Breast epithelium (tissue), 3 donors: ENCODE results near the gene BEST2.

Experiments used
- CTCF ChIP-seq, 3 donors: fragments of 450-650 bp; IDR thresholded peaks; one replicate each; pipeline ENCODE4 v1.5.1; 2016 to 2017; ENCODE audit warnings: antibody characterized with exemption in 3 of 3, mild to moderate bottlenecking in 3 of 3, moderate library complexity in 3 of 3
- POLR2A ChIP-seq: fragments of 450-650 bp; IDR thresholded peaks from one replicate; pipeline ENCODE4 v1.6.1; 2016; ENCODE audit warnings: antibody characterized with exemption, mild to moderate bottlenecking, moderate library complexity
- POLR2AphosphoS5 ChIP-seq, 3 donors: sonication (generic); formaldehyde crosslinking; IDR thresholded peaks; one replicate each; pipeline ENCODE4 v1.6.1; 2017; ENCODE audit warnings: antibody characterized with exemption in 3 of 3

- TF ChIP-seq POLR2AphosphoS5 (IDR thresholded peaks at IDR 0.05) (peak; percentile 70 to 83 (median 83)), CTCF (IDR thresholded peaks at IDR 0.05) (peak in 1 of 3 donors; percentile 13), POLR2A (peak; percentile 51)
These were observed 50.1 kb downstream of the BEST2 start, which contains the start of the genes PRDX2 and THSD8 for GRCh38 chr19:12801466-12802266.
